ENCODE data around the gene ACSF3.

DNA sequence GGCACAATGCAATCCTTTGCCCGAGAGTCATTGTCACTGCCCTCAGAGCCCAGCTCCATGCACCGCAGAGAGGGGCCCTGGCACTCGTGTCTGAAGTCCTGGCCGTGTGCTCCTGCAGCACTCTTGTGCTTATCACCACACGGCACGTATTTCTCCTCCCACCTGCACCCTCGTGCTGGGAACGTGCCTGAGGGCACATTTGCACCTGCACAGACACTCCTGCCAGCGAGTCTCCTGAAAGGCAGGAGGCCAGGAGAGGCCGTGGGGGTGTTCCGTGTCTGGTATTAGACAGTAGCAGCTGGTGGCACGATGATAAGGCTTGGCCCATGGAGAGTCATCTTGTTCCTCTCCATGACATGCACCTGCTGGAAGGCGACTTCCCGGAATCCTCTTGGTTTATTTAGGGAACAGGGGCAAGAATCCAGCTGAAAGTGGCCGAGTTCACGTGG lies 3.4 kb upstream of the ACSF3 start:
- TF ChIP-seq, protein P1, sequence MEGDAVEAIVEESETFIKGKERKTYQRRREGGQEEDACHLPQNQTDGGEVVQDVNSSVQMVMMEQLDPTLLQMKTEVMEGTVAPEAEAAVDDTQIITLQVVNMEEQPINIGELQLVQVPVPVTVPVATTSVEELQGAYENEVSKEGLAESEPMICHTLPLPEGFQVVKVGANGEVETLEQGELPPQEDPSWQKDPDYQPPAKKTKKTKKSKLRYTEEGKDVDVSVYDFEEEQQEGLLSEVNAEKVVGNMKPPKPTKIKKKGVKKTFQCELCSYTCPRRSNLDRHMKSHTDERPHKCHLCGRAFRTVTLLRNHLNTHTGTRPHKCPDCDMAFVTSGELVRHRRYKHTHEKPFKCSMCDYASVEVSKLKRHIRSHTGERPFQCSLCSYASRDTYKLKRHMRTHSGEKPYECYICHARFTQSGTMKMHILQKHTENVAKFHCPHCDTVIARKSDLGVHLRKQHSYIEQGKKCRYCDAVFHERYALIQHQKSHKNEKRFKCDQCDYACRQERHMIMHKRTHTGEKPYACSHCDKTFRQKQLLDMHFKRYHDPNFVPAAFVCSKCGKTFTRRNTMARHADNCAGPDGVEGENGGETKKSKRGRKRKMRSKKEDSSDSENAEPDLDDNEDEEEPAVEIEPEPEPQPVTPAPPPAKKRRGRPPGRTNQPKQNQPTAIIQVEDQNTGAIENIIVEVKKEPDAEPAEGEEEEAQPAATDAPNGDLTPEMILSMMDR (IDR thresholded peaks at IDR 0.05; ENCODE audit: poor library complexity), result no peak
- no peak for TF ChIP-seq EZH2 (IDR thresholded peaks at IDR 0.05; ENCODE audit: borderline replicate concordance)
- TF ChIP-seq EZH2phosphoT487 (IDR thresholded peaks at IDR 0.05; ENCODE audit: low read depth, severe bottlenecking, unreplicated experiment), result no peak

Data from hepatocyte (in vitro differentiated cells).